NCI-H2227 (cell line): Measurements from ENCODE around the gene FLOT1.
A peak's percentile ranks its signal among the peaks of the same experiment; 100 is the strongest.

Source experiments
- DNase-seq: peaks from one replicate; lab custom pipeline; 2025; ENCODE audit not compliant: unreplicated experiment; lab: John Stamatoyannopoulos, UW

The FLOT1 gene, protein sequence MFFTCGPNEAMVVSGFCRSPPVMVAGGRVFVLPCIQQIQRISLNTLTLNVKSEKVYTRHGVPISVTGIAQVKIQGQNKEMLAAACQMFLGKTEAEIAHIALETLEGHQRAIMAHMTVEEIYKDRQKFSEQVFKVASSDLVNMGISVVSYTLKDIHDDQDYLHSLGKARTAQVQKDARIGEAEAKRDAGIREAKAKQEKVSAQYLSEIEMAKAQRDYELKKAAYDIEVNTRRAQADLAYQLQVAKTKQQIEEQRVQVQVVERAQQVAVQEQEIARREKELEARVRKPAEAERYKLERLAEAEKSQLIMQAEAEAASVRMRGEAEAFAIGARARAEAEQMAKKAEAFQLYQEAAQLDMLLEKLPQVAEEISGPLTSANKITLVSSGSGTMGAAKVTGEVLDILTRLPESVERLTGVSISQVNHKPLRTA

DNA sequence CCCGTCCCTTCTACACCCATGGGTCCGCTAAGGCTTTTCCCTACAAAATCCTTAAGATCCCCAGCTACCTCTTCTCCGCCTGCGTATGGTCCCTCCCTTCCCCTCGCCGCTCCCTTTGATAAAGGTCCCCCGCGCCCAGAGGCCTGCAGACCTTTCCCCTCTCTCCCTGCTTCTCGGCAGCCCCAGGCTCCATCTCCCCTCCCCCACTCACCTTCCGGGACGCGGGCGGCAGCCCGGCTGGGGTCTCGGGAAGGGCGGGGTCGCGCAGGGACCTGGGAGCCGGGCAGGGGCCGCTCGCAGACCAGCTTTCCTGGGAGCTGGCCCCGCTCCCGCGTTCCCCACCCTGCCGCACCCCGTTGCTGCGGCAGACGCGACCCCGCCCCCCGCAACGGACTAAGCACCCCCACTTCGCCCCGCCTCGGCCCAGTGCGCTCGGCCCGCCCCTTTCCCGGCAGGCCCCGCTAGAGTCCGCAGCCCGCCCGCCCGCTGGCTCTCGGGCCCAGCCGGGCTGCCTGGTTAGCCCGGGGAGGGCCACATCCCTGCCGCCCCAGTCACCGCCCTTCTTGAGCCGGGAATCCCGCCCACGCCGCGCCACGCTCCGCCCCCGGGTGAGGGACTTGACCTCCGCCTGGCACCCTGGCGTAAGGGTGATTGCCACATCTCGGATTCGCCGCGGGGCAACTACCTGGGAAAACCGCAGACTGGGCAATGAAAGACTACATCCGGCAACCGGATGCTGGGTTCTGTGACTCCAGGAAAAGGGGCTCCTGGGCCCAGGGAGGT, at the start of gene FLOT1:
TSS of gene FLOT1 (minus strand) at position 372 of the 783 bp plus-strand sequence. CDS start 498 bp downstream, outside the sequence.
- DNase-seq: peak; percentile 91

DNA sequence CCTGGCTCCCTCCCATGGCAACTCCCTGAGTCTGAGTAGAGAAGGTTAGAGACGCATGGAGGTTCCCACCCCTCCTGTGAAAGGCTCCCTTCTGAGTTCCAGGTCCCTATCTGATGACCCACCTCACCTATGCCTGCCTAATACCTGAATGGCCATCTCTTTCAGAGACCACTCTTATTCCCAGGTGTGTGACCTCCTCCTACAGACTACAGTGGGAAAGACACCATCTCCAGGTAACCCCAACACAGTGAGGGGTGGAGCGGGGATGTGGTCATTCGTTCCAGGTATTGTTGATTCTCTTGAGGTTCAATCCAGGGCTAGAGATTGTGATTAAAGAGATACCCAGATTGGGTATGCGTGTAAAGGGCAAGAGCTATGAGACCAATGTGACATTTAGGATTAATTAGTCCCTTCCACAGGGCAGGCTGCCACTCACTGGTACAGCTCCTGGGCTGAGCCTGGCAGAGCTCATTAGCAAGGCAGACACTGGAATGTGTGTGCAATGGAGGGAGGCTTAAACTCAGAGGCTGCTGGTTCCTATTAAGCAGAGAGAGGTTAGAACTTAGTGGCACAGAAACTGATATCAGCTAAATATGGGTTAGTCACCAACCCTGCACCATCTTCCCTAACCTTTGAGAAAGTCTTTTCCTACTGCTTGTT, 48.4 kb upstream of the FLOT1 start:
- no peak for DNase-seq

DNA sequence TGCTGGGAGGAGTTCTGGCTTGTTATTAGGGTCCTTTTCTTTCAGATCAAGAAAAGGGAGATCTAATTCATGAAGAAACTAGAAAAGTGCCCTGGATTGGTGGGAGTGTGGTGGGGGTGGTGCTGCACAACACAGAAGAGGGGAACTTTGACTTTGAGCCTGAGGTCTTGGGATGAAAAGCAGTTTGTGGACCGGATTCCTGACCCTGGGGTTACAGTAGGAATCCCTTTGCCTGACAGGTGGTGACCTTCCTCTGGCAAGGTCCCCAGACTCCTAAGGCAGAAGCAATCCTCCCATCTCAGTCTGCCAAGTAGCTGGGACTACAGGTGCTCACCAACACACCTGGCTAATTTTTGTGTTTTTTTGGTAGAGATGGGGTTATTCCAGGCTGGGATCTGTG, 47.1 kb upstream of the FLOT1 start:
- no peak for DNase-seq

DNA sequence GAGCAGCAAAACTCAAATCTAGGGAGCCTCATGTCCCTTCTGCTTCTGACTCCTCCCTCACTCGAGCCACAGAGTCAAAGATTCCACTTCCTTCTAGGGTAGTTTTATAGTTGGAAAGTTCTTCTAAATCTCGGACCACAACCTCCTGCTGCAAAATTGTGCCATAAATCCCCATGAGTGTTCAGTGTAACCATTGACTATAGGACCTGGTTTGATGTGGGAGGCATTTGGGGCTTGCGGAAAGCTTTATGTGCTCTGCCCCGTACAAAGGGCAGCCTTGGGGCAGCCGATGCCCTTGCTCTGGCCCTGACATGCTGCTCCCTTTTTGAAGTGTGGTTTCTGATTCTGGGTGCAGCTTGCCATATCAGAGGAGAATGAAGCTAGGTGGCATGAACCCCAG, 45.5 kb upstream of the FLOT1 start:
- no peak for DNase-seq

DNA sequence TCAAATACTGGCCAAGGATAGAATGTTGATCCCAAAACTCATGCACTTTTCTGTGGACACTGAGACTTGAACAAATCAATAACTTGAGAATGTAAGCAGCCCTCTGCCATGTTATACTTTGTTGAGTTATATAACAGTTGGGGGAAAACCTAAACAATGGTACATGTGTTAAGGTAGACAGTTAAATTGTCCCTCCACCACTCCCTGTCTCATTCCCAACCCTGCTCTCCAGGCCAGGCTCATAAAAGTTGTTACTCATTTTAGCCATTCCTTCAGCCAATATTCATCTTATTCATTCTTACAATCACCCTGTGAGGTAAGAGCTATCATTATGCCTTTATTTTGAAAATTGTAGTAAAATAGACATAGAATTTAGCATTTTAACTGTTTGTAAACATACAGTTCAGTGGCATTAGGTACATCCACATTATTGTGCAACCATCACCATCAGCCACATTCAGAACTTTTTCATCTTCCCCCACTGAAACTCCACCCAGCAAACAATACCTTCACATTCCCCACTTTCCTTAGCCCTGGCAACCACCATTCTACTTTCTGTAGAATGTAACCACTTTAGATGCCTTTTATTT, 40.0 kb upstream of the FLOT1 start:
- no peak for DNase-seq

DNA sequence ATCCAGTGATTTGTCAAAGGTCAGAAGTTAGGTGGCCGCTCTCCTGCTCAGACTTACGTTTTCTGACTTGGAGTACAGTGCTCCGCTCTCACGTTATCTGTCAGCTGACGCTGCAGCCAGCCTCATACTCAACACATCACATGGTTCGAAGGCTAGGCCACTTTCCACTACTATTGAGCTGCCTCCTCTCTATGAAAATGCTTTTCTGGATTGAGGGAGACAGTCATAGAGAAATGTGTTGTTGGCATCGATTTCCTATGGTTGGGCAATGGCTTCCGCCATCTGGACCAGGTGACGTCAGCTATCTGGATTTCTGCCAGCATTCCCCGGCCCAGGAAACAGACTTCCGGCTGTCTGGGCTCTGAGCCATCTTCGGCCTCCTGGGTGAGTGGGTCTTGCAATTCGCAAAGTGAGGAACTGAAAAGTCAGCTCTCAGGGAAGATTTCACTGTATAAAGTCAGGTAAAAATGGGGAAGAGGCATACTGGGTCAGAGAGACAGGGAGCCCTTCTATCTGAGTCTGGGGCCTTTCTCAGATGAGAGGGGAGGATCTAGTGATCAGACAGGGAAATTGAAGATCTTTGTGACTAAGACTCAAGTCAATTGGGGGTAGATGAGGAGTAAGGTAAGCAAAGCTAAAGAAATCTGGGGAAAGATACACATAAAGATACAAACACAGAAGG, 39.4 kb upstream of the FLOT1 start:
- DNase-seq: peak; percentile 92

DNA sequence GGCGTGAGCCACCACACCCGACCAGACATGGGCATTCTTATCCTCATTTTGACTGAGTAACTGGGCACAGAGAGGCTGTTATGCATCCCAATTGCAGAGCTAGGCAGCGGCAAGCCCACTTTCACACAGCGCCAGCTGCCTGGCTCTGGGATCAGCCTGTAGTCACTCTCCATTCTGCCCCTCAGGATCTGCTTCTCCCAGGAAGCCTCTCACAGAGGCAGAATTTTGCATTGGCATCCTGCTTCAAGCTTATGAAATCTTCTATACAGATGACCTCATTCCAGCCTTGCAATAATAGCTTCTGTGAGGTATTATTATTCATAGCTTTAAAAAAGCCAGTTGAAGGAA, 38.9 kb upstream of the FLOT1 start:
- DNase-seq: peak; percentile 58

DNA sequence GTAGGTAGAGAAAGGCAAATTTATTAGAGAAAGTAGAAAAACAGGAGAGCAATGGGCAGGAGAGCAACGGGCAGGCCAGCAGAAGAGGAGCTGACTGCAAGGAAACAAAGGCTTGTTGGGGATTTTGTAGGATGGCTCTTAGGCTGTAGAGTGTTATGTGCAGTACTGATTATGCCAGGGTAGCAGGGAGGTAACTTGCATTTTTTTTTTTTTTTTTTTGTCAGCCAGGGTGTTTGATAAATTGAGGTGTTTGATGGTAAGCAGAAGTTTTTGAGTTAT, 38.1 kb upstream of the FLOT1 start:
- no peak for DNase-seq

DNA sequence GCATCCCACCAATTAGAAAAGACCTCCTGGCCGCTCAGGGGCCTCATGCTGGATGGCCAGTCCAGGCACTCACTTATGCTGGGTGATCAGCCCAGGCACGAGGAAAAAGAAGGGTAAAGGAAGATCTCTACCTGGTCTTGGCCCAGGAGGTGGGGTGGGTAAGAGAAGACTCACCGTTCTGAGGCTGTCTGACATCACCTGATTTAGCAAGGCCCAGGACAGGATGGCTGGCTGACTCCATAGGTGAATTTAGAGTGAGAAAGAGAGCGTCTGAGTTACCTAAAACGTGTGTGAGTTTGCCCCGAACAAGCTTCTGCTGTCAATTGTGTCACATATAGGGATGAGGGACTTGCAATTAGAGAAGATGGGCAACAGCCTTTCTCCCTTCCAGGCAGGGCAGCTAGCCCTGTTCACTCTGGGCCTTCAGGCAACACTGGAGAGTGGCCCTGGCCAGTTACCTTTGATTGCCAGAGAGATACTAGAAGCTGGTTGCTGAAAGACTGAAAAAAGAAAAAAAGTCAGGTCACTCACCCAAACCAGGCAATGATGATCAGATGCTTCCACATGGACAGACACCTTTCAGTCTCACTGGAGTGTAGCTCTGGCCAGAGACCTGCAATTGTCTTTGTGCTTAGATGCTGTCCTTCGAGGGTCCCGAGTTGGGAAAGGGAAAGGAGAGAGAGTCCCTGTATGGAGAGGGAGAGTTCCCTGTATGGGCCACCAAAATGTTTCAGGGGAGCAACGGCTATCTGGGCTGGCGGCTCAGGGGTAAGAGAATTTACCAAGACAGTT, 37.6 kb upstream of the FLOT1 start:
- DNase-seq: no peak

DNA sequence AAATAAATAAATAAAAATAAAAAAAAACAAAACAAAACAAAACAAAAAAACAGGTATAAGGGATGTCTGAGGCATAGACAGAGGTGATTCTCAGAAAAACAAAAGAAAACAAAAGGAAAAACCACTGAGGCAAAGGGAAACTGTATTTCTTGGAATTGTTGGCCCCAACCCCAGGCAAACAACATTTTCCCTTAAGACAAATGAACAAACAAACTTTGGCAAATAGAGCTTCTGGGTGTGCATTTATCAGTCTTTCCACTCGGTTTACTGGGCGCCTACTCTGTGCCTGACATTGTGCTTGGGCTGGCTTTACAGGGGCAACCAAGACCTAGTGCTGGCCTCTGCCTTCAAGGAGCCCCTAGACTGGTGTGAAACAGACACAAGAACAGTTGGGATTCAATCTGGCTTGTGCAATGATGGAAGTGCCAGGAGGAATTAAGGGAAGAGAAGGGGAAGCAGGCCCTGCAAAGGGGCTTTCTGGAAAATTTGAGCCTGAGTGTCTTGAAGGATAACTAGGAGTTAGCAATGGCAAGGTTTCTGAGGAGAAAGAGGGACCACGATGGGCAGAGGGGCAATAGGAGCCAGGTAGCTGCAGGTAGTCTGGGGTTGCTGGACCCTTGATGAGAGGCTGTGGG, 35.6 kb upstream of the FLOT1 start:
- no peak for DNase-seq

DNA sequence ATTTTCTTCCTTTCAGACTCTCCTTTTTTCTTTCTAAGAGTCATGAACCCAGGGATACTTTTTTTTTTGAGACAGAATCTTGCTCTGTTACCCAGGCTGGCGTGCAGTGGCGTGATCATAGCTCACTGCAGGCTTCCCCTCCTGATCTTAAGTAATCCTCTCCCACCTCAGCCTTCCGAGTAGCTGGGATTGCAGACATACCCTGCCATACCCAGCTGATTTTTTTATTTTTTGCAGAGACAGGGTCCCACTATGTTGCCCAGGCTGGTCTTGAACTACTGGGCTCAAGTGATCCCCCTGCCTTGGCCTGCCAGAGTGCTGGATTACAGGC, 34.6 kb upstream of the FLOT1 start:
- no peak for DNase-seq

DNA sequence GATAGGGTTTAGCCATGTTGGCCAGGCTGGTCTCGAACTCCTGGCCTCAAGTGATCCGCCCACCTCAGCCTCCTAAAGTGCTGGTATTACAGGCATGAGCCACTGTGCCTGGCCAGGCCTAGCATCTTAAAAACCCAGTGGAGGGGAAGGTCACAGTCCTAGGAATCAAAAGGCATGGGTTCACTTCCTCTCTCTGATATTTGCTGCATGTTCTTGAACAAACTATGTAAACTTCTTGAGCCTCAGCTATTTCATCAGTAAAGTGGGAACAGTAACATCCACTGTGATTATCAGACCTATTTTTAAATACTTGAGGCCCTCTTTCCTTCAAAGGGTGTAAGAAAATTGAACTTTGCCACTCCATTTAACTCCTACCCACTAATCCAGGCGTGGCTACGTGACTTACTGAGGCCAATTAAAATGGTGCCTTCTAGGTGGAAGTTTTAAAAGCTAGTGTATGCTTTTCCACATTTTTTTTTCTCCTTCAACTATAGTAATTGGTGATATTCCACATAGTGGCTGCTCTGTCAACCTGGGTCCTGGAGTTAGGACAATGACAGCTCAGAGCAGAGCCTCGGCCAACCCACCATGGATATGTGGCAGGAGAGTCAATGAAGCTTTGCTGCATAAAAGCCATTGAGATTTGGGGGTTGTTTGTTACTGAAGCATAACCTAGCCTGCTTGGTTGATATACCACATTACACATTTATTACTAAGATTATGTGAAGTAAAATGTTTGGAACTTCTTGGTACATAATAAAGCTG, 34.1 kb upstream of the FLOT1 start:
- DNase-seq: no peak

DNA sequence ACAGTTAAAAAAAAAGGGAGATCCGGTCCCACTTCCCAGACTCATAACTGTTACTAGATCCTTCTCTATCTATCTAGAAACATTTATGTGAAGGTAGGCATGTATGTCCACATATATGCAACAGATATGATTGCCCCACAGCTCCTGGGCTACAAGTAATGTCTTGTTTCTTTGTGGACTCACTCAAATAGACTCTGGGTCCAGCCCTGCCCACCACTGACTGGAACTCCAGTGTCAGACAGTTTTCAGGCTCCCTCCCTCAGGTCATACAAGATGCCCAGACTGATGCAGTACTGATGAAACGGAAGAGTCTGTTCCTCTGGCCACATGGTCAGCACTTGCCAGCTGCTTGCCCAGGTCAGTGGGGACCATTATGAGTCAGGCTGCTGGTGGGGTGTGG, 32.6 kb upstream of the FLOT1 start:
- DNase-seq: no peak

DNA sequence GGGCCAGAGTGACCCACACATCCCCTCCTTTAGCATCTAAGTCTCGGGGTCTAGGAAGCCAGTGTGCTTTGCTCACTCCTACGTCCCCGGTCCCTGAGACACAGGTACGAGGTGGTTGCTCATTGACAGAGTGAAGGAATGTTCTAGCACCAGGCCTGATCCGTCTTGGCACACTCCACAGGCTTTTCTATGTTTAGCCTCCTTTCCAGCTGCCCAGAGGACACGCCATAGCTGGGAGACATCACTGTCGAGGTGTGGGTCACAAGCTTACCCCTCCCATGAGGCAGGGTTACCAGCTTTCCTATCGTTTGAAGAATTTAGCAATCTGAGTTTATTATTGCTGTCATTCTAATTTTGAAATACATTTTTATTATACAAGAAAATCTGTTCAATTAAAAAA, 32.2 kb upstream of the FLOT1 start:
- DNase-seq: no peak

DNA sequence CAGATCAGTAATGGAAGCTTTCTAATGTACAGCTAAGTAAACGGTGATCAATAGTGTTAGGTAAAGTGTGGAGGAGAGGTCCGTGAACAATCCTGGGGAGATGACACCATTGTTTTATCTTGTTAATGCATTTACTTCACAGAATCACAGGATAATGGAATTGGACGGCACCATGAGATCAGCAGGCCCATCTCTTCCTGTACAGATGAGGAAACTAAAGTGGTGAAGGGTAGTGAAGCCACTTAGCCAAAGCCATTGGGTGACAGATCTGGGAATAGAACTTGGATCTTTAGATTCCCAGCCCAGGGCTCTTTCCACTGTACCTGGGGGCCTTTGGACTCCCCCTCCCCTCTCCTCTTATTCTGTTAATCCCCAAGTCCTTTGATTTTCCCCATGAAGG, 28.1 kb upstream of the FLOT1 start:
- no peak for DNase-seq

DNA sequence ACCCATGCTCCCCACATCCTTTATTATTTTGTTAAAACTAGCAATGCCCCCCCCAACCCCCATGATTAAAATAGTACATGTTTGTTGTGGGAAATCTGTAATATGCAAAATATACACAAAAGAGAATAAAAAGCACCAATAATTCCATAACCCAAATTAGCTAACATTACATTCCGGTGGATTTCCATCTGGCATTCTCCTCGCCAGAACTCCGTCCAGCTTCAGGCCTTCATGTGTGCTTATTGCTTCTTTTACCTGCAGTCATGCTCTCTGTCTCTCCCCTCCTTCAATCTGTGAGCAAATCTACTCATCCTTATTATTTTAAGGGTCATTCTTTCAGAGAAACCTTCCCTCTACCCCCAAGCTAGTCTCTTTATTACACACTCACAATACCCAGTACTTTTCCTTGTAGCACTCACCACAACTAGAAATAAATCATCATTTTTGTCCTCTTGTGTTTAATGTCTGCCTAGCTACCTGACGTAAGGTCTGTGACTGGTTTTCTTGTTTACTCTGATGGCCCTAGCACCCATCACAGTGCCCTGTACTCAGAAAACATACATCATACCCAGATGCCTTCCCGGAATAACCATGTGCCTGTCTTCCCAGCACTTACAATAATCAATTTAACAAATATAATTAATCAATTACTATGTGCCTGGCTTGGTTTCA, 27.5 kb upstream of the FLOT1 start:
- DNase-seq: no peak

DNA sequence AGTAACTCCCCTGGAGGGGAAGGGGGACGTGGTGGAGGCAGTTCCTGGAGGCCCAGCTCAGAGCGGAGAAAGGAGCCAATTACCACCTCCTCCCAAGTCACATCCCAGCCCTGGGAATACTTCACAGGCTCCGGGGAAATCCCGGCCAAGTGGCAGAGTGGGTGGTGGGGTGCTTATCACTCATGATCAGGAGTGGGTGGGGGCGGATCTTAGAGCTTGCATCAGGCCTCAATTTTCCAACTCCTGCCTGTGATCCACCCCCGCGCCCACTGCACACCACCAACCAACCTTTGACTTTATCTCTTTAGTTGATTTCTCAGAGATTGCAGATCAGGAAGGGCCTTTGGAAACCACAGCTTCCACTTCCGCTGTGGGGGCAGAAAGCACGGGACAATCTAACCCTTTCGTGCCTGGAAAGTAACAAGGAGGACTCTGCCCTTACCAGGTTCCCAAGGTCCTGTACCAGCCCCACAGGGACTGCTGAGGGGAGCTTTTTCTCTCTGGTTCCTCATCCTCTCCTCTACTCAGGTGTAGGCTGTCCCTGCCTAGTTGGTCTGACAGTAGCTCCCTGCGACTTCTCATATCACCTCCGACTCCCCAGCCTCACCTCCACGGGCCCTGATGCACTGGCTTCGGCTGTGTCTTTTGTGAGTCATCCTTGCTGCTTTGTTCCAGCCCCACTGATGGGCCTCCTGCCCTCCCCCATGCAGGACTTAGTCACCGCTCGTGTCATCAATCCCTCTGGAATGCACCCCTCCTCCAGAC, 26.8 kb upstream of the FLOT1 start:
- peak; percentile 33 for DNase-seq

DNA sequence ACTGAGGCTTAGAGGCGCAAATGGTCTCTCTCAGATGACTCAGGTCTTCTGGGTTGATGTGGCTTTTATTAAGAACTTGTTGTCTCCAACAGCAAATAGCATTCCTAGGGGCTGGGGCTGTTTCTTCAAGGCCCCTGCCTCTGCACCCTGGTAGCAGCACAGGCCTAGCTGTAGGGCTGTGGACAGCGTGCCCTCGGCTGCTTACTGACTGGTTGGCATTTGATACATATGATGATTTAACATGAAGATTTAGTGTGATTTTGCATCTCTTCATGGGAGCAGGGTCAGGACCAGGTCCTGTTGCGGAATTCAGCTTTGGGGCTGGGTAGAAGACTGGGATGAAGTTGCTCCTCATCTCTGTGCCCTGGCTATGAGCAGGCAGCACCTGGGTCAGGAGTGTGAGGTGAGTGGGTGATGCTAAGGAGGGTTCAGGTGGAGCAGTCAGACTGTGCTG, 26.2 kb upstream of the FLOT1 start:
- no peak for DNase-seq
